ENCODE data around the gene PCDH17.

The PCDH17 gene

DNA sequence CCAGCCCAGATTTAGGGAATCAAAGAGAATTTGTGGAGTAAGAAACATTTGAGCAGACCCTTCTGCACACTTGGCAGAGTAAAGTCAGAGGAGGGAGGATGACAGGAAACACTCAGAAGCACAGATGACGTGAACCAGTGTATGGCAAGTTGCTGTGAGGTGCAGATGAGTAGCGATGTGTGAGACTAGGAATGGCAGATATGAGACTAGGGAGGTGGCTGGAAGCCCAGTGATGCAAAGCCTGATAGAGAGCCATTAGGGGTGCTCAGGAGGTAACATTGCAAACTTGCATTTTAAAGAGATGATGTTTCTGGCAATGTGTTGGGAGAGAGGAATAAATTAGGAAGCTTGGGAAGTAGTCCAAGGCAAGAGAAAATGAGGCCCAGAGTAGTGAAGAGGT, 44.0 kb downstream of the PCDH17 start:
- no peak overlapping the region for H3K27ac ChIP-seq (ENCODE audit: low read depth, low read length)
- no peak overlapping the region for H3K4me3 ChIP-seq (ENCODE audit: low read length)
- no peaks in the 10 kb centered on the region for H3K9me3 ChIP-seq (ENCODE audit: insufficient read depth, low read depth, low read length)
- H3K27me3 ChIP-seq (ENCODE audit: insufficient read depth, low read length) = no peaks in the 10 kb centered on the region
- WGBS = 89% methylated on average over 2 of the region's 2 CpGs
- H3K36me3 ChIP-seq (ENCODE audit: insufficient read depth, low read length) = no peaks in the 10 kb centered on the region
- H3K4me1 ChIP-seq (ENCODE audit: insufficient read depth, low read length) = peaks cover 27% of the 10 kb centered on the region
- H3K9ac ChIP-seq (ENCODE audit: low read depth, low read length) = no peak overlapping the region

DNA sequence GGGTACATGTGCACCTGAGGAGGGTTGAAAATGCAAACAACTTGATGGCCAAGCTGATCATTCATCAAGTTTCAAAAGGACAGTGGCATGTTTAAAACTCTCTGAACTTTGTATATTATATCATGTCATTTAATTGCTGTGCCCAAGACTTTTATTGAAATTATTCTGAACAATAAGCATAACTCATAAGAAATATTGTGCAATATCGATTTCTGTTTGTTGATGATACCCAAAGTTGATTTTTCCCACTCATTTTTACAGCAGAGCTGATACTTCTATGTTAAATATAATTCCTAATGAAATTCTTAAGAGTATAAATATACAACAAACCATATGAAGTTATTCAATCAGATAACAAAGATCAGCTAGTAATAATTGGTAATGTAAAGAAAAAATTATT, 49.1 kb downstream of the PCDH17 start:
- H3K9ac ChIP-seq (ENCODE audit: low read depth, low read length) = no peak overlapping the region
- H3K4me1 ChIP-seq (ENCODE audit: insufficient read depth, low read length) = peaks cover 18% of the 10 kb centered on the region
- no peaks in the 10 kb centered on the region for H3K9me3 ChIP-seq (ENCODE audit: insufficient read depth, low read depth, low read length)
- H3K4me3 ChIP-seq (ENCODE audit: low read length) = no peak overlapping the region
- no peaks in the 10 kb centered on the region for H3K27me3 ChIP-seq (ENCODE audit: insufficient read depth, low read length)
- no CpG with 5 or more reads among the region's 1 CpG for WGBS
- H3K36me3 ChIP-seq (ENCODE audit: insufficient read depth, low read length) = no peaks in the 10 kb centered on the region
- H3K27ac ChIP-seq (ENCODE audit: low read depth, low read length) = no peak overlapping the region

DNA sequence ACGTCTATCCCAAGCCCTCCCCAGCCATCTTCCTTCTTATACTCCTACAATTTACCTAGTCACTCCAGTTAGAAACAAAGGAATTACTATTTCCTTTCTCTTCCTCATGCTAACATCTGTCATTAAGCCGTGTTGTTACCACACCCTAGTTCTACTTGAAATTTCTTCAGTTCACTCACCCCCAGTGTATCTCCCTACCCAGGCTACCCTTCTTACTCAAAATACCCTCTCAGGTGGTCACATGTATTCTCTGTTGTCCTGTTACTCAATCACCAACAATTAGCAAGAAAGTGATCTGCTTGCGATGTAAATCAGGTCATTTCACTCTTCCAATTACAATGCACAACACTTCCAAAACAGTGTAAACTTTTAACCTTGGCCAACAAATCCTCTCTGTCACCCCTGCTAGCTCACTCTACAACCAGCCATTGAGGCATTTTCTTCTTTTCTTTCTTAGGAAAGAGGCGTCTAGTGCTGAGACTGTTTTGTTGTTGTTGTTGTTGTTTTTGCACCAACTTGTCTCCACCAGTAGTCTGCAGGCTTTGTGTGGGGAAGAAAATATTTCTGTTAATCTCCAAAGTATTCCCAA, 50.7 kb downstream of the PCDH17 start:
- Histone ChIP-seq H3K9ac (ENCODE audit: low read depth, low read length) (no peak overlapping the region), H3K4me1 (ENCODE audit: insufficient read depth, low read length) (peaks cover 18% of the 10 kb centered on the region), H3K36me3 (ENCODE audit: insufficient read depth, low read length) (no peaks in the 10 kb centered on the region), H3K9me3 (ENCODE audit: insufficient read depth, low read depth, low read length) (no peaks in the 10 kb centered on the region), H3K27ac (ENCODE audit: low read depth, low read length) (peak overlapping the region; percentile 69), H3K27me3 (ENCODE audit: insufficient read depth, low read length) (no peaks in the 10 kb centered on the region), H3K4me3 (ENCODE audit: low read length) (no peak overlapping the region)
- 57% methylated on average over 3 of the region's 4 CpGs for WGBS

DNA sequence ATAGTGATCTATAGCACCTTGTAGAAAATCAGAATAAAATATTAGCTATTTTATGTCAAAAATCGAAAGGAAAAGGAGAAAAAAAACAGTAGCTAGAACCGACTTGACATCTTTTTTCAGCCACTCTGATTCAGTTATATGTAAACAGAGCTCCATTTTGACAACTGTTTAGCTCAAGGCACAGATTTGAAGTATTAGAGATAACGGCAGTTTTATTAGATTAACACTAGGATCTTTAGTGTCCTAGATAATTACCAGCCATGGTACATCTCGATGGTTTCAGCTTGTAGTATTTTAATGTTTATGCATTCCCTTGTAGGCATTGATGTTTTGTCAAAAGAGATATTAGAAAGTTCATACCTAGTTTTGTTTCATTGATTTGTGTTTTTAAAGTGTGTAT, 67.3 kb downstream of the PCDH17 start:
- Histone ChIP-seq H3K9ac (ENCODE audit: low read depth, low read length) (no peak overlapping the region), H3K4me1 (ENCODE audit: insufficient read depth, low read length) (no peaks in the 10 kb centered on the region), H3K27ac (ENCODE audit: low read depth, low read length) (no peak overlapping the region), H3K36me3 (ENCODE audit: insufficient read depth, low read length) (no peaks in the 10 kb centered on the region), H3K9me3 (ENCODE audit: insufficient read depth, low read depth, low read length) (no peaks in the 10 kb centered on the region), H3K27me3 (ENCODE audit: insufficient read depth, low read length) (no peaks in the 10 kb centered on the region), H3K4me3 (ENCODE audit: low read length) (no peak overlapping the region)
- WGBS = 92% methylated on average over 4 of the region's 4 CpGs

DNA sequence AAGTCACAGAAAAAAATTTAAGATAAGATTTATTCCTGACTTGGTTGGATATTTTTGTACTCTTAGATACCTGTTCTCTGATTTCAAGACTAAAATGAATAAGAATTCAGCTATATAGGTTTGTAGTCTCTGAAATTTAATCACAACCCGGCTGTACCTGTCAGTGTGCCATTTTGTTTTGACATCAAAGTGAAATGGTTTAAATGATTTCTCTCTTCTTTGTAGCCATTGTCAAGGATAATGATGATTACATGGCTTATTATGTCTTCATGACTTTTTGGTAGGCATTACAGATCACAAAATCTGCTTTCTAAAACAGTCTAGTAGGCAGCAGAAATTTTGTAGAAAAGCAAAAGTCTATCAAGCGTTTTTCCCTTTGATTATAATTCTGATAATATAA, 72.5 kb downstream of the PCDH17 start:
- WGBS = 100% methylated on average over 1 of the region's 2 CpGs

DNA sequence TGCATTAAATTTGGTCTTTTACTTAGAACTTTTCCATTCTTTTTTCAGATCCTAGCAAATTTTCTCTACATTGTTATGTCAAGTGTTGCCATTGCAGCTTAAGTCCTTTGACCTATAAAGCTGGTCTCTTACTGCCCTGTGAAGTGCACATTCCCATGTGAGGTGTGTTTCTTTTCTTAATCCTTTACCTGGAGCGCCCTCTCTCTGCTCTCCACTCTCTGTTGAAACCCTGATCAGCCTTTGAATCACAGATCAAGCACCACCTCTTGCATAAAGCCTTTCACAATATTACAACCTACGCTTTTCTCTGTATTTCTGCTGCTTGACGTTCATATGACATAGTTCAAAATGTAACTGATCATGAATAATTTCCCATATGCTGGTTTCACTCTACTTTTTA, 84.8 kb downstream of the PCDH17 start:
- Histone ChIP-seq H3K27me3 (ENCODE audit: insufficient read depth, low read length) (peaks cover 3% of the 10 kb centered on the region; the same call in 1 of the 2 replicates), H3K4me1 (ENCODE audit: insufficient read depth, low read length) (peaks cover 13% of the 10 kb centered on the region), H3K4me3 (ENCODE audit: low read length) (no peak overlapping the region), H3K9me3 (ENCODE audit: insufficient read depth, low read depth, low read length) (no peaks in the 10 kb centered on the region), H3K36me3 (ENCODE audit: insufficient read depth, low read length) (no peaks in the 10 kb centered on the region), H3K9ac (ENCODE audit: low read depth, low read length) (no peak overlapping the region), H3K27ac (ENCODE audit: low read depth, low read length) (no peak overlapping the region)
- WGBS = 32% methylated on average over 3 of the region's 3 CpGs

More for the DNA sequence above, 72.5 kb downstream of the PCDH17 start:
- H3K9ac ChIP-seq (ENCODE audit: low read depth, low read length) = no peak overlapping the region
- H3K27ac ChIP-seq (ENCODE audit: low read depth, low read length) = no peak overlapping the region
- no peaks in the 10 kb centered on the region for H3K27me3 ChIP-seq (ENCODE audit: insufficient read depth, low read length)
- H3K4me3 ChIP-seq (ENCODE audit: low read length) = no peak overlapping the region
- no peaks in the 10 kb centered on the region for H3K9me3 ChIP-seq (ENCODE audit: insufficient read depth, low read depth, low read length)
- H3K36me3 ChIP-seq (ENCODE audit: insufficient read depth, low read length) = no peaks in the 10 kb centered on the region
- H3K4me1 ChIP-seq (ENCODE audit: insufficient read depth, low read length) = no peaks in the 10 kb centered on the region

DNA sequence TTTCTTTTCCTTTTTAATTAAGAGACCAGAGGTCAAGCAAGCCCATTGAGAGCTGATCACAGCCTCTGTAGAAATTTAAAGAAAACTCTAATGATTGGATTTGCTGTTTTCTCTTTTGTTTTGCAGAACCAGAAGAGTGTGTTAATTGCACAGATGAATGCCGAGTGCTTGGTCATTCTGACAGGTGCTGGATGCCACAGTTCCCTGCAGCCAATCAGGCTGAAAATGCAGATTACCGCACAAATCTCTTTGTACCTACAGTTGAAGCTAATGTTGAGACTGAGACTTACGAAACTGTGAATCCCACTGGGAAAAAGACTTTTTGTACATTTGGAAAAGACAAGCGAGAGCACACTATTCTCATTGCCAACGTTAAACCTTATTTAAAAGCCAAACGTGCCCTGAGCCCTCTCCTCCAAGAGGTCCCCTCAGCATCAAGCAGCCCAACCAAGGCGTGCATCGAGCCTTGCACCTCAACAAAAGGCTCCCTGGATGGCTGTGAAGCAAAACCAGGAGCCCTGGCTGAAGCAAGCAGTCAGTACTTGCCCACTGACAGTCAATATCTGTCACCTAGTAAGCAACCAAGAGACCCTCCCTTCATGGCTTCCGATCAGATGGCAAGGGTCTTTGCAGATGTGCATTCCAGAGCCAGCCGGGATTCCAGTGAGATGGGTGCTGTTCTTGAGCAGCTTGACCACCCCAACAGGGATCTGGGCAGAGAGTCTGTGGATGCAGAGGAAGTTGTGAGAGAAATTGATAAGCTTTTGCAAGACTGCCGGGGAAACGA, 93.1 kb downstream of the PCDH17 start:
- Histone ChIP-seq H3K27me3 (ENCODE audit: insufficient read depth, low read length) (no peaks in the 10 kb centered on the region; the same call in 1 of the 2 replicates), H3K4me1 (ENCODE audit: insufficient read depth, low read length) (peaks cover 21% of the 10 kb centered on the region), H3K9me3 (ENCODE audit: insufficient read depth, low read depth, low read length) (no peaks in the 10 kb centered on the region), H3K9ac (ENCODE audit: low read depth, low read length) (no peak overlapping the region), H3K36me3 (ENCODE audit: insufficient read depth, low read length) (no peaks in the 10 kb centered on the region), H3K4me3 (ENCODE audit: low read length) (no peak overlapping the region), H3K27ac (ENCODE audit: low read depth, low read length) (no peak overlapping the region)
- WGBS = 80% methylated on average over 12 of the region's 12 CpGs

DNA sequence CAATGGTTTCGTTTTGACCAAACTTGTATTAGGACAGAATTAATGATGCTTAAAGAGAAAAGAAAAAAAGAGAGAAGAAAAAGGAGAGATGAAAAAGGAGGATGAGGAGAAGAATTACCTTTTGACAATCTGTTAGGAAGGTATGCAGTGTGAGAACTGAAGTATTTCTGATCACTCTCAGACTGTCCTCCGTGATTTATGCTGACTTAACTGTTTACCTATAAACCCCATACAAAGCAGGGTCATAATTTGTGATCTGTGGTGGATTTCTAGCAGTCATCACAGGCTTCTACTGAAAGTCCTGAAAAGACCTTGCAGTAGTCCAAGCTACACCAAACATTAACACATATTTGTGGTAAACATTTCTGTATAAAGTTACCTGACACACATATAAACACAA, 93.9 kb downstream of the PCDH17 start:
- no peaks in the 10 kb centered on the region; the same call in 1 of the 2 replicates for H3K27me3 ChIP-seq (ENCODE audit: insufficient read depth, low read length)
- no peak overlapping the region for H3K9ac ChIP-seq (ENCODE audit: low read depth, low read length)
- H3K4me1 ChIP-seq (ENCODE audit: insufficient read depth, low read length) = peaks cover 21% of the 10 kb centered on the region
- no peaks in the 10 kb centered on the region for H3K9me3 ChIP-seq (ENCODE audit: insufficient read depth, low read depth, low read length)
- H3K27ac ChIP-seq (ENCODE audit: low read depth, low read length) = no peak overlapping the region
- WGBS = 95% methylated on average over 2 of the region's 2 CpGs
- no peak overlapping the region for H3K4me3 ChIP-seq (ENCODE audit: low read length)
- no peaks in the 10 kb centered on the region for H3K36me3 ChIP-seq (ENCODE audit: insufficient read depth, low read length)

DNA sequence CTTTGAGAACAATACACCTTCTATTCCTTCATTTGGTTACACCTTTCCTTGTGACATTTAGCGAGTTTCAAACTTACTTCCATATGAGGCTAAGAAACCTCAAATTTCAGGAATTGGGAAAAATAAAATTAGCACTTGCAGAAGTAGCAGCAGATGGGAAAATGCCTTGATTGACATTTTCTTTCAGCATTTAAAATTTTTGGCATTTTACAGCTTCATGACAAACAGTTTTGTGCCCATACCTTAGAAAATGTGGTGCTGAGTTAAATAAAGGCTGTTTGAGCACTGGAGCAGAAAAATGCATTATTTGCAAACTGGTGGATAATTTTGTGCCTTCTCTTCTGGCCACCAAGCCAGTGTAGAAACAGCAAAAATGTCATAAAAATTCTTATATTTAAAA, 95.4 kb downstream of the PCDH17 start:
- no peak overlapping the region for H3K9ac ChIP-seq (ENCODE audit: low read depth, low read length)
- no peak overlapping the region for H3K4me3 ChIP-seq (ENCODE audit: low read length)
- 93% methylated on average over 1 of the region's 1 CpG for WGBS
- H3K9me3 ChIP-seq (ENCODE audit: insufficient read depth, low read depth, low read length) = no peaks in the 10 kb centered on the region
- no peaks in the 10 kb centered on the region; the same call in 1 of the 2 replicates for H3K27me3 ChIP-seq (ENCODE audit: insufficient read depth, low read length)
- H3K4me1 ChIP-seq (ENCODE audit: insufficient read depth, low read length) = peaks cover 21% of the 10 kb centered on the region
- H3K27ac ChIP-seq (ENCODE audit: low read depth, low read length) = no peak overlapping the region
- no peaks in the 10 kb centered on the region for H3K36me3 ChIP-seq (ENCODE audit: insufficient read depth, low read length)

DNA sequence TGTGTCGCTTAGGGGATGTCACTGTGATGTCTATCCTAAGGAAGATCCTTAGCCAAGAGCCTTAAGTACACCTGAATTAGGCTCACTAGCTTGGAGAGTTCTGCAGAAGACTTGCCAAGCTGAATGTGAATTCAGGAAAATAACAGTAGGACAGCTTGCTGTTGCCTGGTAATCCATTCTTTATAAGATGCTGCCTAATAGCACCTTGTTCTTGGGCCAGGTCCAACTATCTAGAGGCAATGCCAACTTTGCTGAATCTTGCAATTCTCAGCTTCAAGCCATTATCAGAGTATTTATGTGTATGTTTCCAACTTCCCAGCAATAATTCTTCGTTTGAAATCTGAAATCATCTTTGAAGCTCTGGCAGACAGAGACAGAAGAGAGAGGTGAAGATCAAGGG, 102.8 kb downstream of the PCDH17 start:
- H3K36me3 ChIP-seq (ENCODE audit: insufficient read depth, low read length) = no peaks in the 10 kb centered on the region
- over 99% methylated on average over 2 of the region's 2 CpGs for WGBS
- no peak overlapping the region for H3K27ac ChIP-seq (ENCODE audit: low read depth, low read length)
- H3K4me3 ChIP-seq (ENCODE audit: low read length) = no peak overlapping the region
- H3K9ac ChIP-seq (ENCODE audit: low read depth, low read length) = no peak overlapping the region
- peaks cover 9% of the 10 kb centered on the region for H3K4me1 ChIP-seq (ENCODE audit: insufficient read depth, low read length)
- H3K27me3 ChIP-seq (ENCODE audit: insufficient read depth, low read length) = no peaks in the 10 kb centered on the region
- H3K9me3 ChIP-seq (ENCODE audit: insufficient read depth, low read depth, low read length) = no peaks in the 10 kb centered on the region

DNA sequence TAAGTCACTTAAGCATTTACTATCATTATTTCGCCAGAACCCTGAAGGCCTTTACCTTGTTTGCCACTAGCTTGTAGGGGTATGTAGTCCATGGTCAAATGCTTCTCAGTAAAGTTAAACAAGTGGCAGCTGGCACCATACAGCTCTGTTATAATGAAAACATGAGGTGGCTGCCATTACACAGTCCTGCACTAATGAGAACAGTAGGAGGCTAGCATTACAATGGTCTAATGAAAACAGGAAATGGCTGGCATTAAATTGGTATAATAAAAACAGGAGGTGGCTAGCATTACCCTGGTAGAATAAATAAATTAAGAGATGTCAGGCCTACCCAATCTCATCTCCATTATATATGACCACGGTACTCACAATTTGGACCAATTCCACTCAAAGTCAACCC, 107.5 kb downstream of the PCDH17 start:
- Histone ChIP-seq H3K4me1 (ENCODE audit: insufficient read depth, low read length) (peaks cover 37% of the 10 kb centered on the region), H3K4me3 (ENCODE audit: low read length) (no peak overlapping the region), H3K36me3 (ENCODE audit: insufficient read depth, low read length) (no peaks in the 10 kb centered on the region), H3K9me3 (ENCODE audit: insufficient read depth, low read depth, low read length) (no peaks in the 10 kb centered on the region), H3K27ac (ENCODE audit: low read depth, low read length) (no peak overlapping the region), H3K9ac (ENCODE audit: low read depth, low read length) (no peak overlapping the region), H3K27me3 (ENCODE audit: insufficient read depth, low read length) (no peaks in the 10 kb centered on the region)
- WGBS = 80% methylated on average over 1 of the region's 2 CpGs
